Panc1 (cell line): ENCODE results near the gene EMX1. TPM values are rescaled to one million over a fixed set of nuclear protein-coding genes. Genes with fewer than 3 reads are reported as not detected.
A peak's percentile ranks its signal among the peaks of the same experiment; 100 is the strongest.

Source experiments
- ATAC-seq: fragments of 200-7000 bp; cut with Tn5 transposase; 2 replicates; pipeline ENCODE4 v1.9.1; 2020; ENCODE audit warnings: mild to moderate bottlenecking, moderate library complexity
- BruUV-seq: library from RNA; stranded (reverse); fragments of 400-500 nt; replicated peaks from 2 replicates; lab custom pipeline; 2021; lab: Mats Ljungman, UMichigan
- CTCF ChIA-PET: fragments of 300-600 bp; sonication (Branson Sonifier 250); formaldehyde crosslinking; loops from one replicate; lab custom pipeline; 2022; ENCODE audit warnings: antibody characterized with exemption; lab: Charles Lee
- POLR2A ChIA-PET: fragments of 300-600 bp; sonication (Branson Sonifier 250); formaldehyde crosslinking; loops from one replicate; lab custom pipeline; 2022; ENCODE audit warnings: antibody characterized with exemption; lab: Charles Lee
- DNase-seq: peaks from one replicate; pipeline ENCODE4 v3.0.0-alpha.2; 2010; ENCODE audit warnings: low read depth, low spot score
- H3K27ac ChIP-seq: 2 replicates; pipeline ENCODE4 v1.5.1; 2011; ENCODE audit warnings: mild to moderate bottlenecking, low read length, inconsistent platforms
- H3K27me3 ChIP-seq: fragments of 200-500 bp; sonication (Bioruptor generic); 2 replicates; pipeline ENCODE4 v1.6.0; 2014; ENCODE audit warnings: low read length, inconsistent platforms; ENCODE audit not compliant: control insufficient read depth, insufficient read depth
- H3K36me3 ChIP-seq: fragments of 200-500 bp; sonication (Bioruptor generic); 2 replicates; pipeline ENCODE4 v1.5.1; 2014; ENCODE audit warnings: inconsistent platforms, mild to moderate bottlenecking, low read length, moderate library complexity; ENCODE audit not compliant: control insufficient read depth, insufficient read depth
- H3K4me1 ChIP-seq: 2 replicates; pipeline ENCODE4 v1.5.1; 2011; ENCODE audit warnings: inconsistent platforms, mild to moderate bottlenecking, low read length, moderate library complexity; ENCODE audit not compliant: control insufficient read depth, insufficient read depth
- H3K4me3 ChIP-seq, 2 experiments: 2 replicates each; pipeline ENCODE4 v1.5.1; 2011 to 2012; ENCODE audit warnings: low read depth in 2 of 2, low read length in 2 of 2, mild to moderate bottlenecking in 2 of 2, inconsistent platforms in 1 of 2, moderate library complexity in 1 of 2
- H3K9me3 ChIP-seq: fragments of 200-500 bp; sonication (Bioruptor generic); 2 replicates; pipeline ENCODE4 v1.5.1; 2014; ENCODE audit warnings: low read depth, mild to moderate bottlenecking, inconsistent platforms, low read length, moderate library complexity; ENCODE audit not compliant: control insufficient read depth, insufficient read depth
- CTCF ChIP-seq: fragments of 450-650 bp; IDR thresholded peaks from 2 replicates; pipeline ENCODE4 v1.5.1; 2017; ENCODE audit warnings: mild to moderate bottlenecking
- POLR2AphosphoS5 ChIP-seq: IDR thresholded peaks from 2 replicates; pipeline ENCODE4 v1.6.1; 2012; ENCODE audit warnings: mild to moderate bottlenecking, low read depth, low read length, moderate library complexity
- REST ChIP-seq, 2 experiments: IDR thresholded peaks; 2 replicates each; pipeline ENCODE4 v1.6.1; 2011 to 2012; ENCODE audit warnings: low read depth in 2 of 2, control low read depth in 1 of 2, low read length in 1 of 2, mild to moderate bottlenecking in 1 of 2, moderate library complexity in 1 of 2; ENCODE audit not compliant: insufficient read depth in 1 of 2
- SIN3A ChIP-seq: IDR thresholded peaks from 2 replicates; pipeline ENCODE4 v1.6.1; 2012; ENCODE audit warnings: low read depth, mild to moderate bottlenecking, low read length, moderate library complexity, borderline replicate concordance; ENCODE audit not compliant: insufficient read depth
- TCF7L2 ChIP-seq: IDR thresholded peaks from 2 replicates; pipeline ENCODE4 v1.6.1; 2011; ENCODE audit warnings: mild to moderate bottlenecking, low read depth, low read length, inconsistent platforms
- in situ Hi-C: cut with HindIII; loops from 2 replicates; pipeline ENCODE4 v1.10.0; 2016; ENCODE audit warnings: low sequenced_read_pairs, low pct_unique_long_range_greater_than_20kb
- intact Hi-C: fragments of 100-400 bp; cut with micrococcal nuclease; formaldehyde crosslinking; loops from one replicate; pipeline ENCODE4 v1.10.0; 2022; ENCODE audit not compliant: unreplicated experiment
- total RNA-seq: library from RNA; stranded (reverse); gene quantifications from one replicate; pipeline ENCODE4 v1.2.1, GENCODE V29; 2021; ENCODE audit not compliant: unreplicated experiment

The EMX1 gene
- total RNA-seq, 1 experiment from 2014 or later: 0.36 TPM

GRCh38 chr2:72915907-72916742, 1.2 kb upstream of the EMX1 start:
- Histone ChIP-seq H3K4me1 (peaks cover 9% of the 10 kb centered on the region), H3K4me3 (peak overlapping the region; percentile 35 to 55), H3K27me3 (peaks cover 43% of the 10 kb centered on the region), H3K27ac (no peak overlapping the region), H3K36me3 (no peaks in the 10 kb centered on the region; the same call in 1 of the 2 replicates), H3K9me3 (no peaks in the 10 kb centered on the region)
- ChIA-PET POLR2A (interaction anchor here (0.6 kb wide), 1 partner anchor 1584 kb away, joined by 3 read pairs; no protein-coding TSS in a partner anchor), CTCF (interaction anchor here (1.4 kb wide), 1 partner anchor 22 kb away, joined by 4 read pairs; no protein-coding TSS in a partner anchor)
- peak; percentile 73 for ATAC-seq
- intact Hi-C loops (no loop called here), in situ Hi-C loops (no loop called here)
- no peak for TF ChIP-seq SIN3A
- TF ChIP-seq CTCF: no peak
- no peak for TF ChIP-seq POLR2AphosphoS5
- no peak for TF ChIP-seq TCF7L2
- TF ChIP-seq REST (IDR thresholded peaks at IDR 0.05; ENCODE audit: insufficient read depth in 1 of 2, low read depth in 2 of 2, low read length in 1 of 2): no peak
- no peak for DNase-seq
- BruUV-seq: no TSS peak

- no peak for TF ChIP-seq POLR2AphosphoS5
- TF ChIP-seq TCF7L2: no peak
- no peak for TF ChIP-seq REST (IDR thresholded peaks at IDR 0.05; ENCODE audit: insufficient read depth in 1 of 2, low read depth in 2 of 2, low read length in 1 of 2)
- no peak for TF ChIP-seq SIN3A
- TF ChIP-seq CTCF: no peak
- in situ Hi-C loops (no loop called here), intact Hi-C loops (no loop called here)
- Histone ChIP-seq H3K27me3 (peaks cover 42% of the 10 kb centered on the region), H3K4me3 (peak overlapping the region; percentile 35 to 55), H3K4me1 (peaks cover 9% of the 10 kb centered on the region), H3K9me3 (no peaks in the 10 kb centered on the region), H3K36me3 (no peaks in the 10 kb centered on the region; the same call in 1 of the 2 replicates), H3K27ac (no peak overlapping the region)
- BruUV-seq: no TSS peak
- POLR2A ChIA-PET: interaction anchor here (0.5 to 0.6 kb wide), 2 partner anchors 319 to 1585 kb away, joined by 3 to 6 read pairs; no protein-coding TSS in a partner anchor
- ATAC-seq: 0 out of 2 replicates have a peak, but pooled peaks have one; percentile 5
- no peak for DNase-seq
- CTCF ChIA-PET: interaction anchor here (1.4 kb wide), 1 partner anchor 23 kb away, joined by 4 read pairs; no protein-coding TSS in a partner anchor
Observed at GRCh38 chr2:72916743-72917137, 579 bp upstream of the EMX1 start.
